Smooth muscle cell of bladder (primary cell): ENCODE results near the gene ACVR1. TPM values are rescaled to one million over a fixed set of nuclear protein-coding genes. Genes with fewer than 3 reads are reported as not detected.

ENCODE experiments used
- total RNA-seq: library from RNA; depleted of rRNA; stranded (reverse); fragments of >200 nt; gene quantifications from 2 replicates; pipeline ENCODE4 v1.2.3, GENCODE V29; 2014

Gene ACVR1
- total RNA-seq: 21.2 and 23.4 TPM in 2 replicates

DNA sequence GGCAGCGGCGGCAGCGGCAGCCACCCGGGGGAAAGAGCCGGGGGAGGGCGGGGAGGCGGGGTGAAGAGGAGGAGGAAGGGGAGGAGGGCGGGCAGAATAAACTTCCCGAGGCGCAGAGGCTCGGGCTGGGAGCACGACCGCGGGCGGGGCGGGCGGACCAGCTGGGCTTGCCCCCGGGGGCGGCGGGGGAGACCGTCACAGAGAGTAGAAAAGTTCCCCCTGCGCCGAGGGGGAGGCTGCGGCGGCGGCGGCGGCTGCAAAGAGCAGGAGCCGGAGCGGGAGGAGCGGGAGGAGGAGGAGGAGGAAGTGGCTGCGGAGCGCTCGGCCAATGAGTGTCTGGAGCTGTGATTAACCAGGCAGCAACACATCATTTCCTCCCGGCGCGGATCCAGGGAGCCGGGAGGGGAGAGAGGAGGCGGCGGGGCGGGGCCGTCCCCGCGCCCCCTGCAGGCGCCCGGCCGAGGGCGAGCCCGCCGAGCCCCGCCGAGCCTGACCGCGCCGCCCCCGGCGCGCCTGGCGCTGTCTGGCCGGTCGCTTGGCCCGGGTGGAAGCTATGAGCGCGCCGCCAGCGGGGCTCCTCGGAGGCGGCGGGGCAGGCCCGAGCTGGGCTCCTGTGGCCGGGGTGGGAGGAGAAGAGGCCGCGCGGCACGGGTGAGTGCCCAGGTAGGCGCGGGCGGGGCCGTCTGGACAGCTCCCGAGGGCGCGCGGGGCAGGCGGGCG is at the start of gene ACVR1:
TSS of gene ACVR1 (minus strand) at position 265 of the 720 bp plus-strand sequence. CDS start 76,837 bp downstream, outside the sequence.

Other genes with a start within 250 kb of the ACVR1 start
- under 0.01 and 0.09 TPM in 2 replicates for gene ACVR1C, start 247.5 kb downstream of the ACVR1 start, total RNA-seq
- gene UPP2, start 225.5 kb upstream of the ACVR1 start, total RNA-seq: not detected in 2 replicates